ENCODE results near the gene PMM1.

DNA sequence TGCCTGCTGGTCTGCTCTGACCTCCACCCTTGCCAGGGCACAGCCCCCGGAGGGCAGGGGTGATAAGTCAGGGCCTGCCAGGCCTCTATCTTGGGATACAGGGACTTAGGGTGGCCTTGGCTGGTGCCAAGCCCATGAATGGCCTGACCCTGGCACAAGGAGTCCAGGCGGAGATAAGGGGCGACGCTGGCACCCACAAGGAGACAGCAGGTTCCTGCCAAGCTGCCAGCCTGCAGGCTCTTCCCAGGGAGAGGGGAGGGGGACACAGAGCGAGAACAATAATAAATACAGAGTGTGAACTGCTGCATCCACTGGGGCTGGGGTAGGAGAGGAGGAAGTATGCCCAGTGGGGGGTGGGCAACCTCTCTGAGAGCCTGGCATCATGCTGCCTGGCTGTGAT is 27.9 kb downstream of the PMM1 start:
- TF ChIP-seq, protein P1, sequence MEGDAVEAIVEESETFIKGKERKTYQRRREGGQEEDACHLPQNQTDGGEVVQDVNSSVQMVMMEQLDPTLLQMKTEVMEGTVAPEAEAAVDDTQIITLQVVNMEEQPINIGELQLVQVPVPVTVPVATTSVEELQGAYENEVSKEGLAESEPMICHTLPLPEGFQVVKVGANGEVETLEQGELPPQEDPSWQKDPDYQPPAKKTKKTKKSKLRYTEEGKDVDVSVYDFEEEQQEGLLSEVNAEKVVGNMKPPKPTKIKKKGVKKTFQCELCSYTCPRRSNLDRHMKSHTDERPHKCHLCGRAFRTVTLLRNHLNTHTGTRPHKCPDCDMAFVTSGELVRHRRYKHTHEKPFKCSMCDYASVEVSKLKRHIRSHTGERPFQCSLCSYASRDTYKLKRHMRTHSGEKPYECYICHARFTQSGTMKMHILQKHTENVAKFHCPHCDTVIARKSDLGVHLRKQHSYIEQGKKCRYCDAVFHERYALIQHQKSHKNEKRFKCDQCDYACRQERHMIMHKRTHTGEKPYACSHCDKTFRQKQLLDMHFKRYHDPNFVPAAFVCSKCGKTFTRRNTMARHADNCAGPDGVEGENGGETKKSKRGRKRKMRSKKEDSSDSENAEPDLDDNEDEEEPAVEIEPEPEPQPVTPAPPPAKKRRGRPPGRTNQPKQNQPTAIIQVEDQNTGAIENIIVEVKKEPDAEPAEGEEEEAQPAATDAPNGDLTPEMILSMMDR (IDR thresholded peaks at IDR 0.05): no peak
- TF ChIP-seq POLR2A (IDR thresholded peaks at IDR 0.05): no peak

Data from uterus (tissue), 2 donors.